GM19023 (cell line): Measurements from ENCODE around the gene RIPK4.
"Not testable (repeated sequence)": the region's sequence is repeated elsewhere in the genome, so short reads cannot be mapped to it uniquely, and the experiment has no call there.

Experiments used
- ATAC-seq: cut with Tn5 transposase; IDR thresholded peaks from one replicate; pipeline ENCODE4 v1.9.1; 2021; ENCODE audit warnings: mild to moderate bottlenecking, moderate library complexity; ENCODE audit not compliant: unreplicated experiment

Gene RIPK4

DNA sequence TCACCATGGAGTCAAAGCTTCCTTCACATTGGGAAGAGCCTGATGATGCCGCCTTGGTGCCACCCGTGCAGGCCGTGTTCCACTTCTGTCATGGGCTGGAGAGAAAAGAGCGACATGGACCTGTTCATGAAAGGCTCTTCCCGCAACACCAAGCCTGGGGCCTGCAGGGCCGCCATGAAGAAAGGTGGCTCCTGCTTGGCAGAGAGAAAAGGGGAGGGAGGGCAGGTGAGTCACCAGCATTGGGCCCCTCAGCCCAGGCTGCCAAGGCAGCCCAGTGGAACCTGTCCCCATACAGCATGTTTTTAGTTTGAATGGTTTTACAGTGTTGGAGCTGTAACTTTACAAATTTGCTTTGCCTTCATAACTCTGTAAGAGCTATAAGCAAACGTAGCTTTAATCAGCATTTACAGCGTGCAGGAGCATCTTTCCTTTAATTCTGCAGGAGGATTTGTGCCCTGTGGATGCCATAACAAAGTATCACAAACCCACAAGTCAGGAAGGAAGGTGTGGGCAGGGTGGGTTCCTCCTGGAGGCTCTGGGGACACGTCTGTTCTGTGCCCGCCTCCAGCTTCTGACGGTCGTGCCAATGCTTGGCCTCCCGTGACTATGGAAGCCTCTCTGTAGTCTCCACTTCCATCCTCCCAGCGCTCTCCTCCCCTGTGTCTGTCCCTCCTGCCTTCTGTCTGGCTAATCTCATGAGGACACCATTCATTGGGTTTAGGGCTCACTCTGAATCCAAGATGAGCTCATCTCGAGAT, 49.1 kb downstream of the RIPK4 start:
- no peak for ATAC-seq

DNA sequence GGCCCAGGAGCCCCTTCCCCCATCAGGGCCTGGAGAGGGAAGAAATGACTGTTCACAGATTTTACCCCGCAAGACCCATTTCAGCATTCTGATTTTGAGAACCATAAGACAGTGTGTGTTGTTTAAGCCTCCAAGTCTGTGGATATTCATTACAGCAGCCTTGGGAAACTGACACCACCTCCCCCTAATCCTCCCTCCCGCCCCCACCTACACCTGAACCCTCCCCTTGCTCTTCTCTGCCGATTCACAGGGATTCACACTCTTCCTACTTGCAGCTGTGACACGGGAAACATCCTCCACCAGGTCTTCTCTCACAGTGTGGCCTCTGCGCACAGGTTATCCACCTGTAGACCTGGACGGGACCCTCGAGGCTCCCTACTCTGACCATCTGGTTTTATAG, 50.1 kb downstream of the RIPK4 start:
- ATAC-seq, result no peak

DNA sequence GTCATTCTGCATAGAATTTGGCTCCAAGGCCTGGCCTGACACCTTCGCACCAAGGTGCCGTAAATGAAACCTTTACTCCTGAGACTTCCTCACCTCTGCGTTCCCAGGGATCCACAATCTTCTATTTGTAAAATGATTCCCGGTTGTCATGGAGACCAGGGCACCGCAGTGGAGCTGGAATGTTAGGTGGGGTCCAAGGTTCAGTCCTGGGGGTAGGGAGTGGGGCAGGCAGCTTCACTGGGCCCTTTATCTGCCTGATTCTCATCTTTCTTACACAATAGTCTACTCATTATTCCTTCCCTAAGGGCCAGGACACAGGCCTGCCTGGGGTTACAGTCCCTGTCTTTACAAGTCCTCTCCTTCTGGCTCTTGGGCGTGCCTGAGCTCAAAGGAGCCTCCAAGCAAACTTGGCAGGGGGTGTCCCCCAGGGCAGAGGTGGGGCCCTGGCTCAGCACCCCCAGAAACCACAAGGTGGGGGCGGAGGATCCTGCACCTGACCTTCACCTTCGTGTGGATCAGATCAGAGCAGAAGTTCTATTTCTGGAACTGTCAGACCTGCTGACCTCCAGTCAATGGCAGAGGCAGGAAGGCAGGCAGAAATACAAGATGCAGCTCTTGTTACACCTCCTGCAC, 51.1 kb downstream of the RIPK4 start:
- ATAC-seq, result no peak

DNA sequence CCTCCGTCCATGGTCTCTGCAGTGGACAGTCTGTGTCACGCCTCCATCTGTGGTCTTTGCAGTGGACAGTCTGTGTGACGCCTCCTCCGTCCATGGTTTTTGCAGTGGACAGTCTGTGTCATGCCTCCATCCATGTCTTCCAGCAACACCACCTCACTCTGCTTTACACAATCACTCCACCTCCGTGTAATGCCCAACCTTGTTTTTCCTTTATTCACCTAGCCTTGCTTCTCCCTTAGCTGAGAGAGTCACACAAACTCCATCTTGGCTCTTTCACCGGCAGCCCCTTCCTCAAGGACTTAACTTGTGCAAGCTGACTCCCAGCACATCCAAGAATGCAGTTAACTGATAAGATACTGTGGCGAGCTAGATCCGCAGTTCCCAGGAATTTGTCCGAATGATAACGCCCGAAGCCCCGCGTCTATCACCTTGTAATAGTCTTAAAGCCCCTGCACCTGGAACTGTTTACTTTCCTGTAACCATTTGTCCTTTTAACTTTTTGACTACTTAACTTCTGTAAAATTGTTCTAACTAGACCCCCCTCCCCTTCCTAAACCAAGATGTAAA, 52.5 kb downstream of the RIPK4 start:
- not testable (repeated sequence) for ATAC-seq

DNA sequence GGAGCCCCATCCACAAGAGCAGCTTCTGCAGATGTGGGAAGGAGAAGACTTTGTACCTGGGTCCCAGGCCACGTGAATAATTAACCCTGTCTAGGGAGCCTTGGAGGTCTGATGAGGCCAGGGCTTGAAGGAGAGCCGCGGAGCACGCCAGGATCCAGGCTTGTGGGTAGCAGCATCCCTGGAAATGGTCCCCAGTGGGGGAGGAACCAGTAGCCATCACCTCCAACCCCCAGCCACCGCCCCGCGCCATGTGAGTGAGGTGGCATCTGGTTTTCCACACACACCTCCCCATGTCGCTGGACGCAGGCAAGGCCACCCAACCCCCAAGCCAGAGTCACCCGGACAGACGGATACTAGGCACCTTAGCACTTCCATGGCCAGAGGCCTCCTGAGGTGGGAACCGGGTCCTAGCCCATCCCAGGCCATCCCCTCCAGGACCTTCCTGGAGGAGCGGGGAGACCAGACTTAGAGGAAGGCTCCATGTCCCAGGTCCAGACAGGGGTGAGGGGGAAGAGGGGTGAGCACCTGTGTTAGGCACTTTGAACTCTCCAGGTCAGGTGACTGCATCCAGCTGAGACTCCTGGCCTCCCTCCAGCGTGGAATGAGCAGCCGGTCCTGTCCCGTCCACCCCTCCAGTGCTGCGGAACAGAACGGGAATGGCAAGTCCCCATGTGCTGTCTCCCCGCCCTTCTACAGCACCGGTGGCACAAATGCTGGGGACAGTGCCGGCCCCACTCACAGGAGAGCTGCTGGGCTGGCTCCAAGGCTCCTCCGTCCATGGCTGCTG, 53.2 kb downstream of the RIPK4 start:
- no peak for ATAC-seq

DNA sequence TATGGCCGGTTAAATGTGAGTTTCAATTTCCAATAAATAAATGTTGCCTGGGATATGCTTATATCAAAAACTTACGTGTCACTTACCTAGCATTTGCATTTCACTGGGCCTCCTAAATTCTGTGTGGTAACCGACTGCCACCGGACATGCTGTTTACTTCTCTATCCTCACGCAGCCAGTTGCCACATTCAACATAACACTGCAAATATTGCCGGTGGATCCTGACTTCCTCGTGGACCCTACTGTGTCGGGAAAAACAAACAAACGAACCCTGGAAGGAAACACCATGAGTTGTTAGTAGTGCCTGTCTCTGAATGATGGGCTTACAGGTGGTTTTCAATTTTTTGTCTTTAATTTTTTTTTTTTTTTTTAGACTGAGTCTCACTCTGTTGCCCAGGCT, 54.1 kb downstream of the RIPK4 start:
- no peak for ATAC-seq

DNA sequence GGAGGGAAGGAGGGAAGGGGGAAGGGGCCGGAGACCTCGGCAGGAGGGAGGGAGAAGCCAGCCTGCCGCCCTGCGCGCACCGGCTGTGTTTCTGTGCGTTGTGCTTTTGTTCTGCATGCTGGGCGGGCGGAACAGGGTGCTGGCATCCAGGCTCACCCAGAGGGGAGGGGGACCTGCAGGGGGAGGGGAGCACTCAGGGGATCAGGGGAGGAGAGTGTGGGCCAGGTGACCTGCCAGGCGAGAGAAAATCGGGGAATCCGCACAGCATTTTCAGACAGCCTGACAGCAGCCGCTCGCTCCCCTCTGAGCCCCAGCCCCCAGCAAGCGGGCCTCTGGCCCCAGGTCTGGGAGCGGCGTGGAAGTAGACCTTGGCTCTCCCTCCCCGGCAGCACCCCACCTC, 54.7 kb downstream of the RIPK4 start:
- no peak for ATAC-seq

DNA sequence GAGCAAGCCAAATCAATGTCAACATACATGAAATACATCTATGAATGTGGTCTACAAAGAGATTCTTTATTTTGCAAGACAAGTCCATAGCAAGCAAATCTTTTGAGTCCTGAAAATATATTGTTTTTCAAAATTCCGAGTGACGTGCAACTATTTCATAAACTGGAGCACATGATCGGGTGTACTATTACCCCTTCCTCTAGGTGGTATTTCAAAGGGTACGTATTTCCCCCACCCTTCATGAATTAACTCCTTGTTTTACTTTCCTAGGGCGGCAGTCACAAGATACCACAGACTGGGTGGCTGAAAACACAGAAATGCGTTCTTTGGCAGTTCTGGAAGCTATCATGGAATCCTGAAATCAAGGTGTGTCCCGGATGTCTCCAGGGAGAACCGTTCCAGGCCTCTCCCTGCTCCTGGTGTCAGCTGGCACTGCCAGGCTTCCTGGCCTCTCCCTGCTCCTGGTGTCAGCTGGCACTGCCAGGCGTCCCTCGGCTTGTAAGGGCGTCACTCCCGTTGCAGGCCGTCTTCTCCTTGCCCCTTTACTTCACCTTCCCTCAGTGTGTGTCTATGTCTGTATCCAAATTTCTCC, 55.3 kb downstream of the RIPK4 start:
- ATAC-seq, result no peak

DNA sequence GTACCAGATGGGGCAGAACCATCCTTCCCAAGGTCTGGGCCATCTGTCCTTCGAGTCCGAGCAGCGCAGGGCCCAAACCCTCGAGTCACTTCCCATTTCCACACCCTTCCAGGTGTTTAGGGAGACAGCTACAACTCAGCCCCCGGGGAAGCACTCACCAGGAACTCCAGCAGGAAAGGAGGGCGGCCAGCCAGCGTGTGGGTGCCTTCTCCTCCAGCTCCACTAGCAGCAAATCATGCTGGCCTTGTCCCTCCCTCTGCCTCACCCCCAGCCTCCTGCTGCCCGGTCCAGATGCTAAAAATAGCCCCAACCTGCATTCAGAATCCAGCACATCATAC, 56.1 kb downstream of the RIPK4 start:
- no peak for ATAC-seq

DNA sequence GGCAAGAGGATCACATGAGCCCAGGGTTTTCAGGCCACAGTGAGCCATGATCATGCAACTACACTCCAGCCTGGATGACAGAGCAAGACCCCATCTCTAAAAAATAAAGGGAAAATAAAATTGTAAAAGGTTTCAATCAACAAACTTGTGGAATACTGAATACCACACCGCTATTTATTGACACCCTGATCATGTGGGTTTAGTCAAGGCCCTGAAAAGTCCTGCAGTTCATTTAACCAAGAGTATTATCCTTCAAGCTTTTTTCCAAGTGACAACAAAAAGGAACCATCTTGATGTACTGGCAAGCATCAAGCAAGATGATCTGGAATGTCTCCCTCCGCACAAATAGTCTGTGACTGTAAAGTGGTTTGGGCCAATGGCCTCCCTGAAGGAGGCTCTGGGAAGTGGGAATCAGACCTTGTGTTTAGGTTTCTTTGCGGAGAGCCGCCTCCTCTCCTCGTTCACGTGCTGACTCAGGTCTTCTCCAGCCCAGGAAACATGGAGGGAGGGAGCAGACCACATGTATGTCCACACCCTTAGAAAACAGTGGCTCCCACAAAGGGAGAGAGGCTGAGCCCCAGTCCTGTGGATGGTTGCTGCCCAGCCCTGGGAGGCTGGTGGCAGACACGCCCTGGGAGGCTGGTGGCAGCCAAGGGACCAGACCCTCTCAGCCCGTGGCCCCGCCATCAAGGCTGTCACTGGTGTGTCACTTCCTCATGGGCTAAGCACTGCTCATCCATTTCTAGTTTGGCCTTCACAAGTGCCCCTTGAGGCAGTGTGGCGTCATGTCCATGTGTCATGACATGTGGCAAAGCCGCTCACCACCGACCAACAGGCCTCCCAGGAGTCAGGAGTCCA, 56.7 kb downstream of the RIPK4 start:
- no peak for ATAC-seq

DNA sequence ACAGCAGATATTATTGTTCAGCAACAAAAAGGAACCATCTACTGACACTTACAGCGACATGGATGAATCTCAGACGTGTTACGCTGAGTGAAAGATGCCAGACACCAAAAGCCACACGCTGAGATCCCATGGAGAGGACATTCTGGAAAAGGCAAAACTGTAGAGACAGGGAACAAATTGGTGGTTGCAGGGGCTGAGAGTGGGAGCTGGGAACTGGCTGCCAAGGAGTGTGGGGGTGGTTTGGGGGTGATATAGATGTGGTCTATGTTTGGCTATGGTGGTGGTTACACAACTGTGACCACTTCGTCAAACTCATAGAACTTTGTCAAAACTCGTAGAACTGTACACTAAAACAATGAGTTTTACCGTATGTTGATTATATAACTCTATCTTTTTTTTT, 57.7 kb downstream of the RIPK4 start:
- ATAC-seq, result no peak

DNA sequence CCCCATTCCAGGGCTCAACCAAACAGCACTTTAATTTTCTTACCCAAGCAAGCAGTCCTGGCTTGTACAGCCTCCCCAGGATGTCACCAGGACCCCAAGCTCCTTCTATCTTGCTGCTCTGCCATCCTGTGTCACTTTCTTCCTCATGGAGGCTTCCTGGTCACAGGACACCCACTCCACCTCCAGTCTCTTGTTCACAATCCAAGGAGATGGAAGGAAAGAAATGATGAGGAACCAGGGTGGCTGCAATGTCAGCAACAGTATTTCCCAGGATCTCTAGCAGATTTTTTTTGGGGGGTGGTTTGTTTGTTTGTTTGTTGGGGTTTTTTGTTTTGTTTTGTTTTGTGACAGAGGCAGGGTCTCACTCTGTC, 58.9 kb downstream of the RIPK4 start:
- ATAC-seq, result no peak

DNA sequence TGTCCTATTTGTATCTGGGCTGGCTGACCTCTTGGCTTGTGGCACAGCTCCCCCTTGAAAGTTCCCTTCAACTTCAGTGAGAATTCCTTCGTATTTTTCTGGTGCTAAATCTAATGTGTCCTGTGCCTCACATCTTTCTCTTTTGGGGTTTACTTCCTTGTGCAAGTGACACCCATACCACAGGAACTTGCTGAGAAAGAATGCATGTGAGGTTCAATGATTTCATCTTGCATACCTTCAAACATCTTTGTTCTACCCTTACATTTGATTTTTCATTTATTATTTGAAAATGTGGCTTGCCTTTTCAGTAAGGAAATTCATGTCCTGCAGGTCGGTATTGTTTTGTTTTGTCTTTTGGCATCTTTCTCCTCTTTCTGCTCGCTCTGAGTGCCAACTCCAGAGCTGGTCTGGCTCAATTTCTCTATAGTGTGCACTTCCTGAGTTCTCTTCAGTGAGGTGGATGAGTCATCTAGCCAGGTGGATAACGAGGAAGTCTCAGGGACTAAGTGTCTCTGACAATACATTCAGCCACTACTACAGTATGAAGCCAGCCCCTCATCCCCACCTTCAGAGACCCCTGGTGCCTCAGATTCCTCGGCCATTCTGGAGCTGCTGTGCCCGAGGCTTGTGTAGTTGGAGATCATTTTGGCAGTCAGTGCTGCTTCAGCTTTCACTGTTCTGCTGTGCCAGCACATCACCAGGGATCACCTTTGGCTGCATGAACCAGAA, 59.5 kb downstream of the RIPK4 start:
- no peak for ATAC-seq

DNA sequence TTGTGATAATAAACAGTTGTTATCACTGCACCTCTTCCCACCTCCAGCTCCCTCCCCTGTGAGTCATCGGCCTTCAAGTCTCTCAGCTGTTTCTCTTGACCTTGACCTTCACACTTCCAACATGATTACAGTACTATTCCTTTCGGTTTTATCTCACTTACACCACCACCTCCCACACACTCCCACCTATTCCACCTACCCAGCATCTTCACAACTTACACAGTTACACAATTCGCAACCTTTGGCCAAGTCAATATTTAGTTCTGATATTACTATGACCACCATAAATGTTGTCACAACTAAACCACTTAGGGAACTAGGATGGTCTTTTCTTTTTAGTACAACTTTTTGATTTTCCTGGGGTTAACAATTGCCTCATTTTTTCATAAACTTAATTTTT, 60.2 kb downstream of the RIPK4 start:
- ATAC-seq, result no peak

DNA sequence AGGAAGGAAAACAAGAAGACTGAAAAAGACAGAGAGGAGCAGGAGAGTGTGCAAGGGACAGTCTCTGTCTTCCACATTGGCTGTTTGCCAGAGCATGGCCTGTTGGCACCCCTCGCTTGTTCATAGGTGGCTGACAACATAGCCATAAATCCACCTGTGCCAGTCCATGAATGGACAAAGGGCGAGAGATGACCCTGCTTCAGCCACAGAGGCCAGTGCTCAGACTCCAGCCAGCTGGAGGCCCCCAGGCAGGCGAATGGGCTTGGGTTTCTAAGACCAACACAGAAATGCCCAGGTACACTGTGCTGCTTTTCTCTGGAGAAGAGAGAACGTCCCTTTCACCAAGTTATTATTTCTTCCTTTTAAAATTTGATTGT, 60.6 kb downstream of the RIPK4 start:
- no peak for ATAC-seq

DNA sequence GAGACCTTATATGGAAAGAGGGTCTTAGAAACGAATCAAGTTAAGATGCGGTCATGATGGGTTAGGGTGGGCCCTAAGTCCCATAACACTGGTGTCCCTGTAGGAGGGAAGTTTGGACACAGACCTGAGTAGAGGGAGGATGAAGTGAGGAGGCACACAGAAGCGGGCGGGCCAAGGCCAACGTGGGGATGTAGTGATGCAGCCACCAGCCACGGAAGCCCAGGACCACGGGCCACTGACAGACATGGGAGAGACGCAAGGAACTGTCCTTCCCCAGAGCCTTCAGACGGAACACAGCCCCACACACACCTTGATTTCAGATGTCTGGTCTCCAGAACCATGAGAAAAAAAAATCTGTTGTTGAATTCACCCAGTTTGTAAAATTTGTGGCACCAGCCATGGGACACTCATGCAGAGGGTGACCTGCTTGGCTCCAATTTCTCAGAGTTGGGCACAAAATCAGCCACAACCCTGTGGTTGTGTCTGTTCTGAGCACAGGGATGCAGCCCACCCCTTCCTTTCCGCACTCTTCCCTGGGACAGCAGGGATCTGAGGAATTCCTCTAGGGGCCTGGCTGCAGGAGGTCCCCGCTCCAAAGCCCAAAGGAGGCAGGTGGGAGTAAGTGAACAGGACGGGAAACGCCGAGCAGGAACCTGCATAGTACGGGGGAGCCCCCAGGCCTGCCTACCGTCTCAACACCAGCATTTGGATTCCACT, 61.1 kb downstream of the RIPK4 start:
- ATAC-seq, result no peak

DNA sequence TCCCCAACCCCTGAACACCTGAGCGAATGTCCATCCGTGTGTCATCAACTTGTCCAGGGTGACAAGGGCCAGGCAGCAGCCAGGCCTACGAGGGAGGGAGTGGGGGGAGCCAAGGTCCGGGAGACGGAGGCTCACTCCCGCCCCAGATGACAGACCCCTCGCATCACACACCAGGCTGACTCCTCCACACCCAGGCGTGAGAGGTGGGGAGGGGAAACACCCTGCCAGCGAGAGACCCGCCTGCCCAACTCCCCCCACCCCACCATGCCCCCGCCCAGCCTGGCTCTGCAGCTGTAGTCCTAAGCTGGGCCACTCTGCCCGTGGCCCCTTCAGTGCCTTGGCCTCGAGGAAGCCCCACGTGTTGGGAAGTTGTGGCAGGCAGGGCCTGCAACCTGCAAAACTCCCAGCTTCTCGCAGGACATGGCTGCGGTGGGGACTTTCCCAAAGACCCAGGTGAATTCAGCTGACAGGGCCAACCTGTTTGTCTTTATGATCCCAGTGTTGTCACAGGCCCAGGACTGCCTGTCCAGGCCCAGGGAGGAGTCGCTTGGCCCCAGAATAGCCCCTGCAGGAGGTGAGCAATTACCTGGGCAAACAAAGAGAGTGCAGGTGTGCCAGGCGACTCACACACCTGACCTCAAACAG, 62.9 kb downstream of the RIPK4 start:
- no peak for ATAC-seq

DNA sequence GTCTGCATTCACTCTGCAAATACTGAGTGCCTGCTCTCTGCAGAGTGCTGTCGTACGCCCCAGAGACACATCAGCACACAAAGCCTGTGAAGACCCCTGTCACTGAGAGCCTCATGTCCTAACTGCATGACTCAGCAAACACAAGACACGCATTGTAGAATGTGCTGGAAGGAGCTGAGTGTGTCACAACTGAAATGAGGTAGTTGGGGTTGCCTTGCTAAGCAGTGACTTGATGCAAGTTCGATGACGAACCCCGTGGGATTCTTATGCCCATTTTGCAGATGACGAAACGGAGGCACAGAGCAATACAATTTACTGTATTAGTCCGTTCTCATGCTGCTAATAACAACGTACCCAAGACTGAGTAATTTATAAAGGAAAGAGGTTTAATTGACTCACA, 65.1 kb downstream of the RIPK4 start:
- ATAC-seq, result no peak

DNA sequence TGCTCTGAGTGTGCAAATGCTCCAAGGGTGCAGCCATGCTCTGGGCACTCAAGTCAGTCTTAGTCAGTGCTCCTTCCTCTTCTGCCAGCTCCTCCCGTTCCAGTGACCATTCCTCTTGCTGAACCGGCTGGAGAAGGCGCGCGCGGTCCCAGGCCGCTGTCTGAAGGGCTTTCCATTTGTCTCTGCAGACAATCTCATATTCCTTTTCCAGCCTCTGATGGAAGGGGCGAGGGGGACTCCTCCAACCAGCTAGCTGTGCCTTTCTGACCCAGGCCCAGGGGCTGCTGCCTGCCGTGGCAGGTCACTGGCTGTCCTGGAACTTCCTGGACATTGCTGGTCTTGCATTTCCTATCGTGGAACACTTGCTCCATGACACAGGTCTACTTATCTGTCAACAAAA, 67.5 kb downstream of the RIPK4 start:
- ATAC-seq, result no peak
